LNCAP (cell line): Measurements from ENCODE around the gene TOP3A.

ENCODE experiments used
- CTCF ChIP-seq: fragments of 450-650 bp; IDR thresholded peaks from 2 replicates; pipeline ENCODE4 v1.5.1; 2017; ENCODE audit warnings: mild to moderate bottlenecking

TOP3A gene

GRCh38 chr17:18280249-18280648, 34.5 kb downstream of the TOP3A start:
- no peak for TF ChIP-seq CTCF

- no peak for TF ChIP-seq CTCF
Measured at GRCh38 chr17:18278867-18279266, 35.9 kb downstream of the TOP3A start.

GRCh38 chr17:18277076-18277475, 37.7 kb downstream of the TOP3A start:
- no peak for TF ChIP-seq CTCF

- TF ChIP-seq CTCF = no peak
Measured at GRCh38 chr17:18270046-18270931, 44.5 kb downstream of the TOP3A start.

GRCh38 chr17:18267927-18268711, 46.7 kb downstream of the TOP3A start:
- no peak for TF ChIP-seq CTCF

GRCh38 chr17:18267366-18267765, 47.4 kb downstream of the TOP3A start:
- TF ChIP-seq CTCF = no peak

- TF ChIP-seq CTCF = no peak
Measured at GRCh38 chr17:18263885-18264682, 50.7 kb downstream of the TOP3A start.
